ENCODE data around the gene NEK10. TPM values are rescaled to one million over a fixed set of nuclear protein-coding genes. Genes with fewer than 3 reads are reported as not detected.

The NEK10 gene
- total and polyA plus RNA-seq, 2 of the 4 experiments (the other 2 are of a cell fraction): 2.2 to 6.6 TPM

- Histone ChIP-seq H3K36me3 (ENCODE audit: control insufficient read depth, insufficient read depth, low read length) (no peaks in the 10 kb centered on the region), H4K20me1 (ENCODE audit: insufficient read depth, low read length) (no peaks in the 10 kb centered on the region), H3K4me1 (ENCODE audit: control insufficient read depth, insufficient read depth, low read length) (no peaks in the 10 kb centered on the region), H3K4me2 (ENCODE audit: low read depth, low read length) (no peak overlapping the region), H3K4me3 (ENCODE audit: insufficient read depth, low read depth, low read length) (no peak overlapping the region), H3K9me1 (ENCODE audit: insufficient read depth, low read length) (no peaks in the 10 kb centered on the region), H2BK20ac (ENCODE audit: low read depth, low read length) (no peak overlapping the region), H2BK15ac (ENCODE audit: low read depth, low read length) (no peak overlapping the region), H3K9me3 (ENCODE audit: control insufficient read depth, insufficient read depth, low read length) (no peaks in the 10 kb centered on the region), H3K9ac (ENCODE audit: low read depth, low read length) (no peak overlapping the region), H4K91ac (ENCODE audit: insufficient read depth, low read depth, low read length) (no peak overlapping the region), H3K27ac (ENCODE audit: insufficient read depth, low read length) (no peak overlapping the region), H2AFZ (replicated peaks; ENCODE audit: low read length, poor library complexity) (no peak overlapping the region), H2BK120ac (ENCODE audit: low read depth, low read length) (no peak overlapping the region), H2AK5ac (ENCODE audit: low read depth, low read length) (no peak overlapping the region), H3K56ac (ENCODE audit: extremely low read depth, insufficient read depth, low read length) (no peak overlapping the region), H3K4ac (ENCODE audit: low read depth, low read length) (no peak overlapping the region), H2AK9ac (replicated peaks; ENCODE audit: low read depth, low read length, poor library complexity) (no peak overlapping the region), H3K18ac (ENCODE audit: low read depth, low read length) (no peak overlapping the region), H4K8ac (ENCODE audit: low read depth in 2 of 2, low read length in 2 of 2) (no peak overlapping the region), H3K14ac (replicated peaks; ENCODE audit: low read depth, low read length) (no peak overlapping the region), H3K79me1 (ENCODE audit: low read depth in 1 of 2, low read length in 2 of 2) (no peaks in the 10 kb centered on the region), H3K23ac (ENCODE audit: low read depth, low read length) (no peak overlapping the region), H2BK5ac (ENCODE audit: low read depth, low read length, poor library complexity, severe bottlenecking) (no peak overlapping the region), H4K5ac (ENCODE audit: low read depth, low read length) (no peak overlapping the region), H3K27me3 (ENCODE audit: control insufficient read depth, insufficient read depth, low read length) (no peaks in the 10 kb centered on the region; the same call in 1 of the 2 replicates)
- ATAC-seq (ENCODE audit: low read depth) (no peak), DNase-seq (no peak)
- ChIA-PET POLR2A (ENCODE audit: unreplicated experiment) (no interaction called here), CTCF (no interaction called here)
- intact Hi-C loops (cut with micrococcal nuclease): no loop called here
- BruUV-seq (replicated peaks): no TSS peak
- dilution Hi-C loops (cut with HindIII; ENCODE audit: low sequenced_read_pairs, unreplicated experiment): no loop called here
- in situ Hi-C loops (cut with MboI; ENCODE audit: low sequenced_read_pairs): no loop called here
- no CpG with 5 or more reads among the region's 2 CpGs for WGBS, 2 experiments (ENCODE audit: extremely low coverage in 2 of 2, insufficient read length in 1 of 2)
- TF ChIP-seq MAFK (IDR thresholded peaks at IDR 0.05; ENCODE audit: low read depth, low read length): no peak
- TF ChIP-seq RCOR1 (IDR thresholded peaks at IDR 0.05; ENCODE audit: insufficient replicate concordance, low read length): no peak
- TF ChIP-seq RAD21 (IDR thresholded peaks at IDR 0.05; ENCODE audit: low read length): no peak
- no peak for TF ChIP-seq ELK1 (IDR thresholded peaks at IDR 0.05; ENCODE audit: borderline replicate concordance, low read depth, low read length)
- no peak for TF ChIP-seq CEBPB (IDR thresholded peaks at IDR 0.05; ENCODE audit: low read depth, low read length)
- TF ChIP-seq MXI1 (IDR thresholded peaks at IDR 0.05; ENCODE audit: borderline replicate concordance, low read depth, low read length): no peak
- TF ChIP-seq, protein P1, sequence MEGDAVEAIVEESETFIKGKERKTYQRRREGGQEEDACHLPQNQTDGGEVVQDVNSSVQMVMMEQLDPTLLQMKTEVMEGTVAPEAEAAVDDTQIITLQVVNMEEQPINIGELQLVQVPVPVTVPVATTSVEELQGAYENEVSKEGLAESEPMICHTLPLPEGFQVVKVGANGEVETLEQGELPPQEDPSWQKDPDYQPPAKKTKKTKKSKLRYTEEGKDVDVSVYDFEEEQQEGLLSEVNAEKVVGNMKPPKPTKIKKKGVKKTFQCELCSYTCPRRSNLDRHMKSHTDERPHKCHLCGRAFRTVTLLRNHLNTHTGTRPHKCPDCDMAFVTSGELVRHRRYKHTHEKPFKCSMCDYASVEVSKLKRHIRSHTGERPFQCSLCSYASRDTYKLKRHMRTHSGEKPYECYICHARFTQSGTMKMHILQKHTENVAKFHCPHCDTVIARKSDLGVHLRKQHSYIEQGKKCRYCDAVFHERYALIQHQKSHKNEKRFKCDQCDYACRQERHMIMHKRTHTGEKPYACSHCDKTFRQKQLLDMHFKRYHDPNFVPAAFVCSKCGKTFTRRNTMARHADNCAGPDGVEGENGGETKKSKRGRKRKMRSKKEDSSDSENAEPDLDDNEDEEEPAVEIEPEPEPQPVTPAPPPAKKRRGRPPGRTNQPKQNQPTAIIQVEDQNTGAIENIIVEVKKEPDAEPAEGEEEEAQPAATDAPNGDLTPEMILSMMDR (conservative IDR thresholded peaks at IDR 0.05; ENCODE audit: low read depth, low read length): no peak
- TF ChIP-seq NFE2L2 (IDR thresholded peaks at IDR 0.05; ENCODE audit: low read depth, low read length): no peak
- TF ChIP-seq POLR2A (IDR thresholded peaks at IDR 0.05; ENCODE audit: low read depth, low read length): no peak
- TF ChIP-seq BHLHE40 (IDR thresholded peaks at IDR 0.05; ENCODE audit: low read depth, low read length): no peak
- TF ChIP-seq MAZ (IDR thresholded peaks at IDR 0.05; ENCODE audit: borderline replicate concordance, low read depth, low read length): no peak
- no peak for TF ChIP-seq SMC3 (IDR thresholded peaks at IDR 0.05; ENCODE audit: low read depth, low read length)
- TF ChIP-seq USF2 (IDR thresholded peaks at IDR 0.05; ENCODE audit: low read depth, low read length): no peak
- no peak for TF ChIP-seq RFX5 (IDR thresholded peaks at IDR 0.05; ENCODE audit: low read depth, low read length)
- no peak for TF ChIP-seq FOS (IDR thresholded peaks at IDR 0.05; ENCODE audit: low read depth, low read length)
Measured at GRCh38 chr3:27081992-27082607, 287.1 kb downstream of the NEK10 start.
